GM18873 (cell line): Measurements from ENCODE around the gene LEKR1.

Experiments used
- ATAC-seq: cut with Tn5 transposase; IDR thresholded peaks from one replicate; pipeline ENCODE4 v1.9.1; 2021; ENCODE audit warnings: mild to moderate bottlenecking, moderate library complexity, moderate number of reproducible peaks; ENCODE audit not compliant: unreplicated experiment, low FRiP score

The LEKR1 gene

DNA sequence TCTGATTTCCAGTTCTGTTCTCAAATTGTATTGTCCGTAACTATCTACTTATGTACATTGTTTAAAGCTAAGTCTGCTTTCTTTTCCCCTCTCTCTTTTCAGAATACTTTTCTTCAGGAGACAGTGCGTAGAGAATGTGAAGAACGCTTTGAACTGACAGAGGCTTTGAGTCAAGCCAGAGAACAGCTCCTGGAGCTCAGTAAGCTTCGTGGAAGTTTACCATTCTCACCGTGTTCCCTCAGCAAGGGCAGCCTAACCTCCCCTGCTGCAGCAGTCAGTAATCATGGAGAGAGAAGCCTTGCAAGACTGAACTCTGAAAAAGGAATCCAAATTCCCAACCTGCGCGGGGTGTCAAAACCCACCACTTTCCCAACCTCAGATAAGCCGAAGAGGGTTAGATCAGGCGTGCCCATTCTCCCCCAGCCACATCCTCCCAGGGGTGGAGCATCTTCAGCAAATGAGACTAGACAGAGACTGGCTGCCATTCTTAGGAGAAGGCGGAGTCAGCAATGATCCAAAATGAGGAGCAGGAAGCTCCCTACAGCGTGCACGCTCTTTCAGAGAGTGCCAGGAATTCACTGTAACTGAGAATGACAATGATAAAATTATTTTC, 219.2 kb downstream of the LEKR1 start:
- ATAC-seq = no peak

DNA sequence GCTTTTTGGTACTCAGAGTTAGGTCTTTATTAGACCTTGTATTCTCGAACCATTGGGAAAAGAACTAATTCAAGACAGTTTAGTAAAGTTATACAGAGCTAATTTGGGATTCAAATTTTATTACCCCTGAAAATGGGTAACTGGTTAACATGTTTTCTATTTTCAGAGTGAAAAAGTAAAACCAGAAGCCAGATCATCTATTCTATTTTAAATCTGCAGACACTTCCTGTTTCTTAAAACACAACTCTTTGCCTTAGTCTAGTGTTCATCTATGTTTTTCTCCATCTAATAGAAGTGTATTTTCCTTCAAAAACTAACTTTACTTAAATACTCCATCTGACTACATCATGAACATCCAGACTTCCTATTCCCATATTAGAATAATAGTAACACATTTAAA, 220.4 kb downstream of the LEKR1 start:
- ATAC-seq = no peak

GRCh38 chr3:157051055-157051454, 224.9 kb downstream of the LEKR1 start:
- ATAC-seq = no peak

GRCh38 chr3:157051591-157051990, 225.4 kb downstream of the LEKR1 start:
- ATAC-seq = no peak

- no peak for ATAC-seq
Measured at GRCh38 chr3:157056035-157056434, 229.9 kb downstream of the LEKR1 start.

- no peak for ATAC-seq
Measured at GRCh38 chr3:157058392-157059071, 232.4 kb downstream of the LEKR1 start.

DNA sequence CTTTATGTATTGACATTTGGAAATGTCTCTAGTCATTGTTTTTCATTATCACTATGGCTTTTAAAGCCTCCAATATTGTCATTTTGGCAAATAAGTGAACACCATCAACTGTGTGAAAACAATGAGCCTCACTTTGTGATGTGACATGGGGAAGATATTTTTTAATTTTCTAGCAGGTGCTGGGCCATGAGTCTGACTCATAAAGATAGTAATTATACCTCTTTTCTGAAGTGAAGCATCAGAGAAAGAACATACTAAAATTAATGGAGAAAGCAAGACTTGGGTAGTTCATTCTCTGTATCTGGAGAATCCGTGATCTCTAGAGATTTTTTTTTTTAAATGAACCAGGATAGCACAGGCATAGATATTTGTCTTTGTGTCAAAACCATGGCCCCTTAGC, 233.0 kb downstream of the LEKR1 start:
- no peak for ATAC-seq

DNA sequence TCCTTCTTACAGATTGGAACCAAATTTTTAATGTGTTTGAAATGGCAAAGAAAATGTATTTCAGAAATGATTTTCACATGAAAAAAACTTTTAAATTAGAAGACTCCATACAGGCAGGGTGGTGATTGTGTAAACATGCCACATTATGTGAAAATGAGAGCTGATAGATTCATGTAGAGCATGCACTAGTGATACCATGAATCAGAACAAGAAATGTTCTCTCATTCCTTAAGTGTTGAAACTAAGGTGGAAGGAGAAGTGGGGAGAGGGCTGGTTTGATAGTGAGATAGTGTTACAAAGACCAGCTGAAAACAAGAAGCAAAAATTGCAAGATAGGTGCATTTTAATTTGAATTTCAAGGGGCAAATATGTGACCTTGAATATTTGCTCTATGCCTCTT, 233.5 kb downstream of the LEKR1 start:
- peak; percentile 64 for ATAC-seq

GRCh38 chr3:157061265-157061664, 235.1 kb downstream of the LEKR1 start:
- ATAC-seq = no peak

- ATAC-seq = no peak
Measured at GRCh38 chr3:157063469-157063868, 237.3 kb downstream of the LEKR1 start.

DNA sequence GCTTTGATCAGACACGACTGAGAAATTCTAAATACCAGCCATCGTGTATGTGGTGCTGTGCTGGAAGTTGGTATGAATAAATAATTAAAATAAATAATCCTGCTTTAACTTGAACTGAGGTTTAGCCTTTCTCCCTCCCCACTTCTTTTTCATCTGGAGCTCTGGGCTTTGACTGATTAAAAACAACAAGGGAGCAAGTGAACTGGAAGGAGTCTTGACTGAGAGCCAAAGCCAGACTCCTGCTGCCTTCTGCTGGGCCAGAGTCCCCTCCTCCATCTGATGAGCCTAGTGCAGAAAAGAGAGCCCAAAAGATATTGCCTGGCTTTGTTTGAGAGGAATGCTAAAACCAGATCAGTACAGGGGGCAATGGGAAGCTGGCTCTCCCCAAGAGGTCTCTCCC, 237.8 kb downstream of the LEKR1 start:
- no peak for ATAC-seq

DNA sequence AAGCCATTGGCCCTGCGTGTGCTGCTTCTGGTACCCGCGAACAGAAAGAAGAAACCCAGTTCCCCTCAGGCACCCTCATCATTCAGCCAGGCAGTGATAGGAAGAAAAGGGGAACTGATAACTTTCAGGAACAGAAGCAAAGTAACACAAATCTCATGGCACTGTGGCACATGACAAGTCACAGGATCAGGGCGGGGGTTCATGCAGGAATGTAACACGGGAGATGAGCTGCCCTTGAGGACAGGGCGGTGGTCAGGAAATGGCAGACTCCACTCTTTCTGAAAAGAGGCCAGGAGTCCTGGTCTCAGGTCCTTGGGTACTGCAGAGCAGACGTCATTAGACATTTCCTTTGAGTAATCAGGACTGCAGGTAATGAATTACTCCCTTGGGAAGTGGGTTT, 238.2 kb downstream of the LEKR1 start:
- ATAC-seq = peak; percentile 80

DNA sequence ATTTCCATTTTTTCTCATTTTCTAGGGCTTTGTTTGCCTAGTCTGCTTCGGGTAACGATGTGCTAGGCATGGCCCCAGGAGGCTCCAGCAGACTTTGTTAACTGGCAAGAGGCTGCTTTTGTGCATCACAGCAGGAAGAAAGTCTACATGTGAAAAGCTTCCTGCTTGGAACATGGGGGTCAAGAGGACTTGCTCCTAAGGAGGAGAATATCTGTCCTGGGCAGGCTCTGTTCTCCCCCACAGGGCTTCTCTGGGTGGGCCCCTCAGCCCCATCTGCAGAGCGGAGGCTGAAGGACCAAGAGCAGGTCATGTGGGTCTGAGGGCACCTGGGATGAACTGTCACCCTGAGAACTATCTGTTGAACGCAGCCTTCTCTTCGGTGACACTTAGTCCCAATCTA, 239.0 kb downstream of the LEKR1 start:
- no peak for ATAC-seq

DNA sequence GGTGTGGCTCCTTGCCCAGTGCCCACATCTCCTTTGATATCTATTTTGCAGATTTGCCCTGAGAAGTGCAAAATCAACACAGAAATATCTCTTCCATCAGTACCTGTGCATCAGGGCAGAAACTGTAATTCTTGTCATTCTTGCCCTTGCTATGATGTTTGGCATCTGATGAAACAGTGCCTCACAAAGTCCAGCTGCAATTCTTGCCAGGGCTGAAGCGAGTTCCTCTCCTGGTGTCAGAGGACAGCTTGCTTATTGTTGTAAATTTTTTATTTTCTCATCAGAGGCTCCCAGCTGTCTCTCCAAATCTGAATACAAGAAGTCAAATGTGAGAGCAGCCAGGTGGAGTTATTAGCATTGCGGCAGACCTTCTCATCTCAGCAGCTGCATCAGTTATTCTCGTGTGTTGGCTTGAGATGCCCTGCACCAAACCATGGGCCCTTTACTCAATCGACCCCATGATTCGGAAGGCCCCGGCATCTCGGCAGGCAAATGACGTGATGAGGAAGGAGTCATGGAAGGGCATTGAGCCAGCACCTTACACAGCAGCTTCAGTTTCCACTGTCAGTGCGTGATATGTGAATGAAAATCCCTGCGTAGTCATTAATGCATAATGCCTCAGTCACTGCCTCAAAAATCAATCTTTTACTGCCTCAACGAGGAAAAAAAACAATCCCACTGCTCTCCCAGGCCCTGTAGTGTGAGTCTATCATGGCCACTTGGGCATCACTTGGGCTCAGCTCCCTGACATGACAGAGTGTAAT, 240.4 kb downstream of the LEKR1 start:
- no peak for ATAC-seq

- ATAC-seq = peak; percentile 43
Measured at GRCh38 chr3:157067114-157067513, 241.0 kb downstream of the LEKR1 start.

DNA sequence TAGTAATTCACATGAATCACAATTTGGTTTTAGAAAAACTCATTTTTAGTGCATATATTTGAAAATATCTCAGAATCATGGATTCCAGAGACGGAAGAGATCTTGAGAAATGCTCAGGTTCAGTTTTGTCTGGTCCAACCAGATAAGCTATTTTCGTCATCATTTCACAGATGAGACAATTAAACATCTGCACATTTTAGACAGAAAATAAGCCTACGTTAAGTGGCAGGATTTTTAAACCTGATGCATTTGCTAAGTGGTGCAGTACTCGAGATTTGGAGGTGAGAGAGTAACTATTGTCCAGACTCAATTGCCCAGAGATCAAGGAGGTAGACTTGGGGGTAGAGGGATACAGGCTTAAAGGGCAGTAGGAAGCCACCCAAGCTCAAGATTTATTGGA, 243.3 kb downstream of the LEKR1 start:
- no peak for ATAC-seq

DNA sequence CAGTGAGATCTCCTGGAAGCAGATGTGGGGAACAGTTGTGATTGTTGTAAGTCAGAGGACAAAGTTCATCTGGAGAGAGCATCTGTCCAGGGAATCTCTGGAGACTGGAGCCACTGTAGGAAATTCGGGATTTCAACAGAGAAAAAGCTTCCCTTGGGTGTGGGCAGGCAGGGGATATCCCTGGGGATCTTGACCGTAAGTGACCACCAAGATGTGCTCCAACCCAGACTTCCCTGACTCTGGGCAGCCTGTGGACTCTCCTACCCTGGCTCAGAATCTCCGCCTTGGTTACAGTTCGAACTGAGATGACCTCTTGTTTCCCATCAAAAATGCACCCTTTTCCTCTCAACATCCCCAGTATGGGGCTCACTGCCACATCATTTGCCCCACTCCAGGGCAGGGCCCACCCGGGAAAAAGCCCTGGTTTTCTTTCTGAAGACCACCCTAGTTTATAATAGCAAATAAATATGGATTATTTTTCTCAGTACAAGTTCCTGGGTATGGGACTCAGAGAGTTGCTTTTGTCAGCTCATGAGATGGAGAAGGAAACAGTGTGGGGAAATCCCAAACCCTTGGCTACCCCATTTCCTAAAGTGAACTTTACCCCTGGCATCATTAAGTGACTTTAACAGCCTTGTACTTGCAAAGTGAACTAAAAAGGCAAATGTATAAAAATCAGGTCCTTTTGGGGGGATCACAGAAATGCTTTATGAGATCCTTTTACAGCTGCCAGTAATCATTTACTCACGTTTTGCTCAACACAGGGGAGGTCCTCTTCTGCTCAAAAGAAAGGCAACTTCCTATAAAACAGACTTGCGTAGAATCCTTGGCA, 243.9 kb downstream of the LEKR1 start:
- ATAC-seq = no peak

DNA sequence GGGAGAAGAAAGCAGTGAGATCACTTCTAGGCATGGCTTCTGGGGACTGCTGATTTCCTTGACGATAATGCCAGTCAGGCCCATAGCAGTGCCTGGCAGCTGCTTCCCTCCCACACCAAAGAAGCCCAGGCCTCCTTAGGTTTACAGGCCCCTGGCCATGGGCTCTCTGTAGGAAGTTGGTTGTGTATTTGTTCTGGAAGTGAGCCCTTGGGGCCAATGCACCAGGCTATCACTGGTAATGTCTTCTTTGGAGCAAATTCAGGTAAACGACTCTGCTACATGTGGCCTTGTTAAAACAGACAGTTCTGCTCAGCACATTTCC, 244.5 kb downstream of the LEKR1 start:
- ATAC-seq = no peak

DNA sequence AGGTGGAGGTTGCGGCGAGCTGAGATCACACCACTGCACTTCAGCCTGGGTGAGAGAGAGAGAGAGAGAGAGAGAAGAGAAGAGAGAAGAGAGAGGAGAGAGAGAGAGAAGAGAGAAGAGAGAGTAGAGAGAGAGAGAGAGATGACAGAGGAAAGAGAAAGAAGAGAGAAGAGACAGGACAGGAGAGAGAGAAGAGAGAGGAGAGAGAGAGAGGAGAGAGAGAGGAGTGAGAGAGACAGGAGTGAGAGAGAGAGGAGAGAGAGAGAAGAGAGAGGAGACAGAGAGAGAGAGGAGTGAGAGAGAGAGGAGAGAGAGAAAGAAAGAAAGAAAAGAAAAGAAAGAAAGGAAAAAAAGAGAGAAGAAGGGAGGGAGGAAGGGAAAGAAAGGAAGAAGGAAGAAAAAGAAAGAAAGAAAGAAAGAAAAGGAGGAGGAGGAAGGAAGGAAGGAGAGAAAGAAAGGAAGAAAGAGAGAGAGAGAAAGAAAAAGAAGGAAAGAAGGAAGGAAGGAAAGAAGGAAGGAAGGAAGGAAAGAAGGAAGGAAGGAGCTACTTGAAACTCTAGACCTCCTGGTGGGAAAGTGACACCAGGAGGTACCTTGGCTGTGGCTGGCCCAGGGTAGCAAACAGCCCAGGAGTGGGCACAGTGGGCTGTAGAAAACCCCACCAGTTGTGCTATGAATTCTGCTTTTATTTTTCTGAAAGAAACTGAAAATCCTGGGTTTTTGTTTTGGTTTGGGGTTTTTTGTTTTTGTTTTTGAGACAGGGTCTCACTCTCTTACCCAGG, 245.8 kb downstream of the LEKR1 start:
- ATAC-seq = no peak

- ATAC-seq = no peak
Measured at GRCh38 chr3:157073810-157074209, 247.7 kb downstream of the LEKR1 start.
